NCI-H2029 treated with DMSO at 0.1 percent for 48 hours (cell line): Measurements from ENCODE around the gene LAMC3.

Experiments used
- DNase-seq: peaks from one replicate; lab custom pipeline; 2025; lab: John Stamatoyannopoulos, UW

The LAMC3 gene

DNA sequence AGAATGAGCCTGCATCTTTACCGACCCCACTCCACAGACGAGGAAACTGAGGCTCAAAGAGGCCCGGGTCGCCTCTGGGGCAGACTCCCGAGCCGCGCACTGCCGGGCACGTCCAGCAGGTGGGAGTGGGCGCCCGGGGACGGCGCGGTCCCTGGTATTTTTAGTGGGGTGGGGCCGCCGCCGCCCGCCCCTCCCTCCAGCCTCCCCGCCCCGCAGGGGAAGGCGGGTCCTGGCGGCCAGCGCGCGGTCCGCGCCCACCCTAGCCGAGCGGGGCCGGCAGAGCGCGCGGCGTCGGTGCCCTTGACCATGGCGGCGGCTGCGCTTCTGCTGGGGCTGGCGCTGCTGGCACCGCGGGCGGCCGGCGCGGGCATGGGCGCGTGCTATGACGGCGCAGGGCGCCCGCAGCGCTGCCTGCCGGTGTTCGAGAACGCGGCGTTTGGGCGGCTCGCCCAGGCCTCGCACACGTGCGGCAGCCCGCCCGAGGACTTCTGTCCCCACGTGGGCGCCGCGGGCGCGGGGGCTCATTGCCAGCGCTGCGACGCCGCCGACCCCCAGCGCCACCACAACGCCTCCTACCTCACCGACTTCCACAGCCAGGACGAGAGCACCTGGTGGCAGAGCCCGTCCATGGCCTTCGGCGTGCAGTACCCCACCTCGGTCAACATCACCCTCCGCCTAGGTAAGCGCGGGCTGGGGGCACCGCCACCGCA, at the start of gene LAMC3:
TSS of gene LAMC3 (plus strand) at position 266 of the 710 bp plus-strand sequence. CDS start at position 307, 41 bp downstream.
- no peak for DNase-seq

DNA sequence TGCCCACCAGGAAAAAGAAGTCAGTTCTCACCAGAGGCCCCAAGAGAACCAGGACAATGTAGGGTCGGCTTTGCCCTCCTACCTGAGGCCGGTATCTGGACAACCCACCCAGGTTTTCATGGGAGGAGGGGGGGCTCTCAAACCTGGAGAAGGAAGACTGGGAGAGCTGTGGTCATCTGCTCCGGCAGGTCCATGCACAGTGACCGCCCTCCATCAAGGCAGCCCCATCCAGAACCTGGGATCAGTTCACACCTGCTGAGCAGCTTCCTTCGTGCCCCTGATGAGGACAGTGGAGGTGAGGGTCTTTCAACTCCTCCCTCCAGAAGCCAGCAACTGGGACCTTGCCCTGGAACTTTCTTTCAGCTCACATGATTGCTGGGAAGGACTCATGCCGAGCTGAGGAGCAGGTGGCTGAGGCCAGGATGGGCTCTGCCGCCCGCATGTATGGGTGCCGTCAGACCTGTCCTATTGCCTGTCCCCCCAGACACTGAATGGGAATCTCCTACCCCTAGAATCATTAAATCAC, 49.1 kb upstream of the LAMC3 start:
- no peak for DNase-seq

DNA sequence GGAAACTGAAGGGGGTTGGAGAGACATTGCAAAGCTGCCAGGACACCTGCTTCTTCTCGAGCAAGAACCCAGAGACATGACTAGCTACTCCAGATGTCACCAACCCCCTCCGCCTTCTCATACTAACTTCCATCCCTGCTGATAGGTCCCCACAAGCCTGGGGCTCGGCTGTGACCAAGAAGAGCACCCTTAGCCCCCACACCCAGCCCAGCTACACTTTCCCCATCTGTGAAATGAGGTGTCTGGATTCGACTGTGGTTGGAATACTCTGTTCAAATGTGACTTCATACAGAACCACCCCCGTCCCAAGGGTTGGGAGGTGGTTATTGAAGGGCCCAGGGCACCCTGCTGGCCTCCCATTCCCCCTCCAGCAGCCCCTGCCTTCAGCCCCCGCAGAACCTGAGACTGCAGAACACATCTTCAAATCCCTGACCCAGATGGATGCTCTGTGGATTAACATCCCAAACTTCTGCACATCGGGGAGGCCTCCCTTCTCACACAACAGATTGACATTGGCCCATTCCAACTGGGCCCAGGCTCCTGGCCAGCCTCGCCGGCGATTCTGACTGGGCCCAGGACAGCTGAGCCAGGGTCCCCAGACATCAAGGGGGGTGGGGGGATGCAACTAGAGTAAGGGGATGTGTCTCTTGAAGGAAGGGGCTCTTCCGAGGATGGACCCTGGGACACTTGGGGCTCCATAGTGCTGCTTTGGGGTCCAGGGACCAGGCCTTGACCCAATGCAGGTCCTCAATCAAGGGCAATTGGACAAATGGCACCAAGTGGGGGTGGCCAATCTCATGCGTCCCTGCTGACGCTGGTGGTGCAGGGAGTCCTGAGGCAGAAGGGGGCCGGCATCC, 48.2 kb upstream of the LAMC3 start:
- DNase-seq: no peak

DNA sequence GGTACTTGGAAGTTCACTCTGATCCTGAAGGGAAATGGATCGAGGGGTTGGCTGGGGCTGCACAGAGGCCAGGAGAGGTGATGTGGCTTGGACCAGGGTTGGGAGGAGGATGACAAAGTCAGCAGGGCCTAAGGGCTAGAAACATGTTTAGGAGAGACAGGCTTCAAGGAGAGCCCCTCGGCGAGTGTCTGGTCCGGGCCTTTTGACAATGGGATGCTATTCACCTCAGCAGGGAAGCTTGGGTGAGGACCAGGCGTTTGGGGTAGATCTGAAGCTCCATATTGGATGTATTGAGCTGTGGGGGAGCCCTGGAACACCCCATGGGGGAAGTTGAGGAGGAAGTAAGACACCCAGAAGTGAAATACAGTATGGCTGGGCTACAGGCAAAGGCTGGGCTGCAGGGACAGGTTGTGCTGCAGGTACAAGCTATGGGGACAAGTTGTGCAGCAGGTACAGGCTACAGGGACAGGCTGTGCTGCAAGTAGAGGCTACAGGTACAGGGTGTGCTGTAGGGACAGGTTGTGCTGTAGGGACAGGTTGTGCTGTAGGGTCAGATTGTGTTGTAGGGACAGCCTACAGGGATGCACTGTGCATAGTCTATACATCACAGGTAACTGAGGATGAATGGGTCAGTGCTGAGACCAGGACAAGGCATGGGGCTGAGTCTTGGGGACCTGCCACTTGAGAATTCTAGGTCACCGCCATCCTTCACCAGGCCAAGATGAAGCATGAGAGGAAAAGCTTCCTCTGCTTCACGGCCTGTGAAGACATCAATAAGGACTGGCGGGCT, 47.3 kb upstream of the LAMC3 start:
- DNase-seq: no peak

DNA sequence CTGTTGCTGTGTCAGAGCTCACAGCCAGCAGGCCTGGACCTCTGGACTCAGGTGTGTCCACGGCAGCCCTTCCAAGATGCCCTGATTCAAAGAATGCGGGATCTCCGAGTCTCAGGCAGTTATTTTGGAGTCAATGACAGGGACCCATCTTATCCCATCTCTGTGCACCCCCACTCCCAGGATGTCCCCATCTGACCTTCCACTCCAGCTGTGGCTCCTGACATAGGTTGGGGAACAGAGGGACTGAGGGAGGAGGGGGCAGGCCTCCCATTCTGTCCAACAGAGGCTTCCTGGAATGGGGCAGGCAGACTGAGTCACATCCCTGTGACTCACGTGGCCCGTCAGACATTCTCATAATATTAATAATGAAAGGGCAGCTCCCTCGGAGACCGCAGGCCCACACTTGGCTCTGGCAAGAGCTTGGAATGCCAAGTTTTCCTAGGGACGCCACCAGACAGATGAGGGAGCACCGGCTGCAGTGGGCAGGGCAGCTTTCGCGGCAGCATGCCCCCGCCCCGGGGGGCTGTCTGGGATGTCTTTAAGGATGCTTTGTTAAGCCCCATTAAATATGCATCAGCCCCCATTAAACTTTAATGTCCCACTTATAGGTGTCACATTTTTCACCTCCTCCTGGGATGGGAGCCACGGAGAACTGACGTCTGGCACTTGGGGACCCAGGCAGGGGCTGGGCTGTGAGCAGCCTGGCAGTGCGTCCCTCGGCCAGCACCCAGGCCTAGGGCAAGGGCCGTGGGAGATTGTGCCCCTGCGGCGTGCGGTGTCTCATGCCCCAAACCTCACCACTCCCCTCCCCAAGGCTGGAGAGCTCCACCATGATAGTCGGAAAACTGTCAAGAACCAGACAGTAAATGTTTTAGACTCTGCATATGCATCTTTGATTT, 46.3 kb upstream of the LAMC3 start:
- DNase-seq: no peak

DNA sequence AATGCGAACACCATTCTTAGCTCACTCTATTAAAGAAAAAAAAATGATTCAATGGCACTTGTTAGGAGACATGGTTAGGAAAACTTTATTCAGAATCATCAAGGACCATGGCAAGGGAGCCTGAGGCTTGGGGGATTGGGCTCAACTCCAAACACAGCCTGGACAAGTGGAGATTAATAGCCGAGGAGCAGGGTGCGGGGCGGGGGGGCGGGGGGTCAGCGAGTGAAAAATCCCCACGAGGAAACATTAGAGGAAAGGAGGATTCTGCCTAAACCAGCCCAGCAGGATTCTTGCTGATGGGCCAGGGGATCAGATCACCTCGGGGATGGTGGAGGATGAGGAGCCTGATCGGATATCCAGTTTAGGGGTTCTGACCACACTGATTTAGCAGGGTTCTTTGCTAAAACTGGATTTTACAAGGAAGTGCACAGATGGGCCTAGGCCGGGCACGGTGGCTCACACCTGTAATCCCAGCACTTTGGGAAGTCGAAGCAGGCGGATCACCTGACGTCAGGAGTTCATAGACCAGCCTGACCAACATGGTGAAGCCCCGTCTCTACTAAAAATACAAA, 45.6 kb upstream of the LAMC3 start:
- no peak for DNase-seq

DNA sequence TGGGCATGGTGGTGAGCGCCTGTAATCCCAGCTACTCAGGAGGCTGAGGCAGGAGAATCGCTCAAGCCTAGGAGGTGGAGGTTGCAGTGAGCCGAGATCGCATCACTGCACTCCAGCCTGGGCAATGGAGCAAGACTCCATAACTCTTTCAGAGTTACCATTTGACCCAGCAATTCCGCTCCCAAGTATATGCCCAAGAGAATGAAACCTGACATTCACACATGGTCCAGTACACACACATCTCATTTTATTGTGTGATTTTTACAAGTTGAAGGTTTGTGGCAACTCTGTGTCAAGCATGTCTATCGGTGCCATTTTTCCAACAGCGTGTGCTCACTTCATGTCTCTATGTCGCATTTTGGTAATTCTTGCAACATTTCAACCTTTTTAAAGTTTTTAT, 45.1 kb upstream of the LAMC3 start:
- no peak for DNase-seq

DNA sequence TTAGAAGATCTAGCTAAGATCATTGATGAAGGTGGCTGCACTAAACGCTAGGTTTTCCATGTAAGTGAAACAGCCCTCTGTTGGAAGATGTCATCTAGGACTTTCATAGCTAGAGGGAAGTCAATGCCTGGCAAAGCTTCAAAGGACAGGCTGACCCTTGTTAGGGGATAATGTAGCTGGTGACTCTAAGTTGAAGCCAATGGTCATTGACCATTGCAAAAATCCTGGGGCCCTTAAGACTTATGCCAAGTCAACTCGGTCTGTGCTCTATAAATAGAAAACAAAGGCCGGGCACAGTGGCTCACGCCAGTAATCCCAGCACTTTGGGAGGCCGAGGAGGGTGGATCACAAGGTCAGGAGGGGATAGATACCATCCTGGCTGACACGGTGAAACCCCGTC, 43.3 kb upstream of the LAMC3 start:
- DNase-seq: no peak

DNA sequence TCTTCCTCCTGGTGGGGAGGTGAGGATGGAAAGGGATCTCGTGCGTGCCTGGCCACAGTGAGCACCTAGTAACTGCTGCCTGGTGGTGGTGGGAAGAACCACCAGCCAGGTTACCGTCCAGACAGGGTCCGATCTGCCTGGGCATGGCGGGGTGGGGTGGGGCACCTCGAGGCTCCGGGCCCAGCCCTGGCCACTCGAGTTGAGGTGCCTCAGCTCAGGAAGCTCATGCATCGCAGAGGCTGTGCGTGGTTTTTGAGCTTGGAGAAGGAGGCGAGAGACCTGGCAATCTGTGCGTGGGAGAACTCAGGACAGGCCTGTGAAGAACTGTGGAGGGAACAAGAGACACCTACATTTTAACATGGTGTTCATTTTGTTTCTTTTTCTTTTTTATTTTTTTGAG, 38.9 kb upstream of the LAMC3 start:
- no peak for DNase-seq

DNA sequence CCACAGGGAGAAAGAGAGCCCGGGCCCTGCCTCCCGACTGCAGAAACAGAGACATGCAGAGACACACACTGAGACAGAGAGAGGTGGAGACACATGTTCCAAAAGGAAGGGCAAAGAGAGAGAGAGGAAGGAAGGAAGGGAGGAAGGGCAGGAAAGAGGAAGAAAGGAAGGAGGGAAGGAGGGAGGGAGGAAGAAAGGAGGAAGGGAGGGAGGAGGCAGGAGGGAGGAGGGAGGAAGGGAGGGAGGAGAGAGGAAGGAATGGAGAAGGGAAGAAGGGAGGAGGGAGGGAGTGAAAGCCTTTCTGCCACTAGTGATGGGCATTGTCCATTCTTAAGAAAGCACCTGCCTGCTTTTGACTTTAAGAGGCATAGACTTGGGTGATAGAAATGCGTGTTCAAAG, 38.1 kb upstream of the LAMC3 start:
- no peak for DNase-seq

DNA sequence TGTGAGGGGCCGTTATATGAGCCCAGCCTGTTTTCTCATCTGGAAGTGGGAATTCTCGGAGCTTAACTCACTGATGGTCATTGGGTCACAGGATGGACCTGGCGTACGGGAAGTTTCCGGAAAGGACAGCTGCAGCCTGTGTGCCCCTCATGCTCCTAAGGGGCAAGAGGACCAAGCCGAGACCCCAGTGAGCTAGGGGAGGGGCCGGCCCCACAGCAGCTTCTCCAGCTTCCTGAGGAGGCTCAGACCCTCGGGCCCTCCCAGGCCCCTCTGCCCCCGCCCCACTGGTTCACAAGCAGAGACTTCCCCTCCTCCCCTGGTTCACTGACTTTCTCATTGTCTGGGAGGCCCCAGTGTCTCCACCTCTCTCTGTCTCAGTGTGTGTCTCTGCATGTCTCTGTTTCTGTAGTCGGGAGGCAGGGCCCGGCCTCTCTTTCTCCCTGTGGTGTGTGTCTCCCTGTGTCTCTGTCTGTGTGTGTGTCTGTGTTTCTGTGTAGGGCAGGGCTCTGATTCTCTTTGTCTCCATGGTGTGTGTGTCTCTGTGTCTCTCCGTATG, 37.6 kb upstream of the LAMC3 start:
- DNase-seq: no peak

DNA sequence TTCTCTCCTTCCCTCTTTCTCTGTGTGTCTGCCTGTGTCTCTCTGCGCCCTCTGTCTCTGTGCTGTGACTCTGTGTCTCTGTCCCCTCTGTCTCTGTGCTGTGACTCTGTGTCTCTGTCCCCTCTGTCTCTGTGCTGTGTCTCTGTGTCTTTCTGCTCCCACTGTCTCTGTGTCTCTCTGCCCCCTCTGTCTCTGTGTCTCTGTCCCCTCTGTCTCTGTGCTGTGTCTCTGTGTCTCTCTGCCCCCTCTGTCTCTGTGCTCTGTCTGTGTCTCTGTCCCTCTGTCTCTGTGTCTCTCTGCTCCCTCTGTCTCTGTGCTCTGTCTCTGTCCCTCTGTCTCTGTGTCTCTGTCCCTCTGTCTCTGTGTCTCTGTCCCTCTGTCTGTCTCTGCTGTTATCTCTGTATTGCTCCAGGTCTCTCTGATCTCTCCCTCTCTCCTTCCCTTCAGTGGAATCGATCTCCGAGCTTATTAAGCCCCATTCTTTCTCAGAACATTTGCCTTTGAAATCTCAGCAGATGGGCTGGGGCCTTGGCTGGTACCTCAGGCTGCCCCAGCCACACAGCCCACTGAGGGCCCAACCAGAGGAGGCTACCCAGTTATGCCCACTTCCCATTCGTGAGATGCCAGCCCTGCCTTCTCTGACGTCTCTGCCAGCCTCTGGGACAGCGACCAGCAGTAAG, 36.6 kb upstream of the LAMC3 start:
- no peak for DNase-seq

DNA sequence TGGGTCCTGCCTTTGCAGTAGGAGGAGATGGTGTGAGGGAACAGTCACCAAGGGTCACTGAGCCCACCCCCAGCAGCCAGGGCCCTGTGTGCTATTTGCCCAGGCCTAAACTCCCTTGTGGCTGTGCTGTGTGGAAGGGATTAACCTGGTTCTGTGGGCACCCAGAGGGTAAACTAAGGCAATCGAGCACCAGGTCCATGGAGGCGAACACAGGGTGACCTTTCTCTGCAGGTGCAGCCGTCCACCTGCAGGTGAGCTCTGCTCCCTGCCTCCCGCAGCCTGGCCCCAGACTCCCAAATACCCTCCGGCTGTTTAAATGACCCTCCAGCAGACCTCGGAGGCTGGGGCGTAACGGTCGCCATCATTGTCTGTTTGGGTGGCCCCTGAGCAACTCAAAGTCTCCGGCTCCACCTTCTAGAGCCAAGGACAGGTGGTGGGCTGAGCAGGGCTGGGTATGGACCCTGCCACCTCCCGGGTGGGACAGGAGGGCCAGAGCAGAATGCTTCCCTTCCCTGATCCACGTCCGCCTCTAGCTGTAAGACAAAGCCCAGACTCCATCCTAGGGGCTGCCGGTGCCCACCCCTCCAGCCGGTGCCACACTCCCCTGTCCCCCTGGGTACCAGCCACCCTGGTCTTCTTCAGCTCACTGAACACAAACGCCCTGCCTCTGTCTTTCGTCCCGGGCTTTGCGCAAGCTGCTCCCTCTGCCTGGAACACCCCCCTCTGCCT, 35.9 kb upstream of the LAMC3 start:
- no peak for DNase-seq

DNA sequence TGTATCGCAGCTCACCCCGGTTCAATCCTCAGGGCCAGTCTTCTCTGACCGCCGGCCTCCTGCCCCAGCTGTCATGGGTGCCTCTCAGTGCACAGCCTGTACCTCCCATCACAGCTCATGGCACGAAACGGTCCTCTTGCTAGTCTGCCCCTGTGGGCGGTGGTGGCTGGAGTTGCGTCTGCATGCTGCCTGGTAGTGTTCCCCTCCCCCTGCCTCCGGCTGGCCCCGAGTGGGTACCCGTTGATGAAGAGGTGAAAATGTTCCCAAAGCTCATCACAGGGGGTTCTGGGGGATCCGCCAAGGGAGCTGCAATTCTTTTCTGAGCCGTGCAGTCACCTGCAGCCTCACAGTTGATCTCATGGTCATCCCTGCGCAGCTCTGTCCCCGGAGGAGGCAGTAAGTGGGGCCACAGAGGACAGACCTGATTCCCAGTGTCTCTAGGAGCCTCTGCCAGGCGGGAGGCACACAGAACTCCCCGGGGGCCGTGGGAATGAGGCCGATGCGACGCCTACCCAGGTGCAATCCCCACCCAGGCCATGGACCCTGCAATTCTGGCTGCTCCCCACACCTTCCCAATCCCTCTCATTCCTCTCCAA, 35.2 kb upstream of the LAMC3 start:
- DNase-seq: no peak

DNA sequence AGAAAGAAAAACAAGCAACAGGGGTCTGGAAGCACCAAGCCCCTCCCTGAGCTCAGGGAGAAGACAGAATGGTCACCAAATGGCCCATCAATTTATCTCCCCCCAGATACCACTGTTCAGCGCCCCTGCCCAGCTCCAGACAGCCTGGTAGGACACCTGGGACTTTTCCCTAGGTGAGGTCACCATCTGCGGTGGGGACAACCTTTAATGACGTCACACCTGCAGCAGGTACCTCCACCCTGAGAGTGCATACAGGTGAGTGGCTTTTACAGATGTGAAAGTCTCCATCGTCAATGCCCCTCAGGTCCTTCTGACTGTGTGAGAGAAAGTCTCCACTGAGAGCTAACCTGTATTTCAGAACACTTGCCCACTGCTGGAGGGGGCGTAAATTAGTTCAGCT, 34.3 kb upstream of the LAMC3 start:
- DNase-seq: no peak

DNA sequence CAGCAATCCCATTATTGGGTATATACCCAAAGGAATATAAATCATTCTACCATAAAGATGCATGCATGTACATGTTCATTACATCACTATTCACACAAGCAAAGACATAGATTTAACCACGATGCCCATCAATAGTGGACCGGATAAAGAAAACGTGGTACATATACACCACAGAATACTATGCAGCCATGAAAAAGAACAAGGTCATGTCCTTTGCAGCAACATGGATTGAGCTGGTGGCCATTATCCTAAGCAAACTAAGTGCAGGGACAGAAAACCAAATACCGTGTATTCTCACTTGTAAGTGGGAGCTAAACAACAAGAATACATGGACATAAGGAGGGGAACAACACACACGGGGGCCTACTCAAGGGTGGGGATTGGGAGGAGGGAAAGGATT, 33.8 kb upstream of the LAMC3 start:
- no peak for DNase-seq

DNA sequence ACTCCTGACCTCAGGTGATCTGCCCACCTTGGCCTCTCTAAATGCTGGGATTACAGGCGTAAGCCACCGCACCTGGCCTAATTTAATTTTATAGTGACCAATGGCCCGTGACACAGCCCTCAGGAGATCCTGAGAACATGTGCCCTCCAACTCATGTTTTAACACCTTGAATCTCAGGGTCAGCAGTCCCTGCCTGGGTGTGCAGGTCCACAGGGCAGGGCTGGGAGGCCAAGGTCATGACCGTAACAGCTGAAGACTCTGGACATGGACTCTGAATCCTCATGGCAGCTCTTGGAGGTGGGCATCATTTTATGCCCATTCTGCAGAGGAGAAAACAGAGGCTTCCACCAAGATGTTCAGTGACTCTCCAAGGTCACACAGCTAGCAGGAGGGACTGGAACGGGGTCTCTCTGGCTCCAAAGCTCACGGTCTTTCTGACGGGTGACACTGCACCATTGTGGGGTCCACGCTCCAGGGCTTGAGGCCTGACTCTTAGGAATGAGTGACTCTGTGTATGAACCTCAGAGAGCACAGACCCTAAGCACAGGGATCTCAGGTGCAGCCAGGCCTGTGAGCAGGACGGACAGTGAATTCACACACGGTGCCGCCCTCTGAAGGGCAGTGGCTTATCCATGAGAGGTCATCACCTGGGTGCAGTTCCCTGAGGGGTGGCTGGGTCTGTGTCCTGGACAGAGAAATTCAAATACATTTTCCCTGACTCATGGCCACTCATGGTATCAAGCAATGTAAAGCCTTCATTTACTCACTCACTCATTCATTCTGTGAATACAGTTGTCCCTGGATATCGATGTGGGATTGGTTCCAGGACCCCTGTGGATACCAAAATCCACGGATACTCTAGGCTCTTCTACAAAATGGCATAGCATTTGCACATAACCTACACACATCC, 32.8 kb upstream of the LAMC3 start:
- DNase-seq: no peak

DNA sequence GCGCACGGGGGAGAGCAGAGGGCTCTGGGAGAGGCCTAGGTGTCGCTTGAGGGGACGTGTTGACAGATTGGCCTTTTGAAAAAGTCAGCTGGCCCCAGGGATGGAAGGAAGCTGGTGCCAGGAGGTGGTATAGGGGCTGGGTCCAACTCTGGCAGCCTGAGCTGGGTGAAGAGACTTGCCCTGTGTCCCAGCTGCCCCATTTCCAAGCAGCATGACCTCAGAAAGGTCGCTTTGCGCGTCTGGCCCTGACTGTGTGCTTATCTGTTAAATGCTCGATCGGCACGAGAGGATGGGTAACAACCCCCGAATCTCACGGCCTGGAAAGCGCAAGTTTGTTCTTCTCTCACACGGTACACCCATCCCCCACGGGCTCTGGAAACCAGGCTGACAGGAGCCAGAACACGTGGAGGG, 31.2 kb upstream of the LAMC3 start:
- DNase-seq: no peak
